ENCODE results near the gene IL2RA.
"Not testable (repeated sequence)": the region's sequence is repeated elsewhere in the genome, so short reads cannot be mapped to it uniquely, and the experiment has no call there.

IL2RA gene

GRCh38 chr10:6062101-6062771, at the start of gene IL2RA:
Gene IL2RA, minus strand, starts transcription at chr10:6062367. Its CDS starts 216 bp downstream, at chr10:6062151.
- no peak for TF ChIP-seq CTCF (IDR thresholded peaks at IDR 0.05; ENCODE audit: control insufficient read depth, extremely low read depth, insufficient read depth)
- H3K4me3 ChIP-seq (ENCODE audit: low read depth, low read length) = no peak within 1 kb of the TSS
- no peak for DNase-seq (ENCODE audit: low read depth)

GRCh38 chr10:6110136-6110535, 48.0 kb upstream of the IL2RA start:
- no peak for DNase-seq (ENCODE audit: low read depth)
- H3K4me3 ChIP-seq (ENCODE audit: low read depth, low read length) = no peak overlapping the region
- TF ChIP-seq CTCF (IDR thresholded peaks at IDR 0.05; ENCODE audit: control insufficient read depth, extremely low read depth, insufficient read depth) = no peak

- no peak overlapping the region for H3K4me3 ChIP-seq (ENCODE audit: low read depth, low read length)
- no peak for TF ChIP-seq CTCF (IDR thresholded peaks at IDR 0.05; ENCODE audit: control insufficient read depth, extremely low read depth, insufficient read depth)
- no peak for DNase-seq (ENCODE audit: low read depth)
Measured at GRCh38 chr10:6109444-6109775, 47.2 kb upstream of the IL2RA start.

- peak; percentile 66 for TF ChIP-seq CTCF (IDR thresholded peaks at IDR 0.05; ENCODE audit: control insufficient read depth, extremely low read depth, insufficient read depth)
- no peak overlapping the region for H3K4me3 ChIP-seq (ENCODE audit: low read depth, low read length)
- DNase-seq (ENCODE audit: low read depth) = no peak
Measured at GRCh38 chr10:6108631-6109443, 46.7 kb upstream of the IL2RA start.

- H3K4me3 ChIP-seq (ENCODE audit: low read depth, low read length) = no peak overlapping the region
- no peak for DNase-seq (ENCODE audit: low read depth)
- no peak for TF ChIP-seq CTCF (IDR thresholded peaks at IDR 0.05; ENCODE audit: control insufficient read depth, extremely low read depth, insufficient read depth)
Measured at GRCh38 chr10:6108072-6108471, 45.9 kb upstream of the IL2RA start.

GRCh38 chr10:6107616-6108015, 45.4 kb upstream of the IL2RA start:
- not testable (repeated sequence) for DNase-seq (ENCODE audit: low read depth); H3K4me3 ChIP-seq (ENCODE audit: low read depth, low read length)

GRCh38 chr10:6103591-6103990, 41.4 kb upstream of the IL2RA start:
- no peak overlapping the region for H3K4me3 ChIP-seq (ENCODE audit: low read depth, low read length)
- DNase-seq (ENCODE audit: low read depth) = no peak
- no peak for TF ChIP-seq CTCF (IDR thresholded peaks at IDR 0.05; ENCODE audit: control insufficient read depth, extremely low read depth, insufficient read depth)

All from LNCaP clone FGC (cell line).